Ecto neural progenitor cell (in vitro differentiated cells): ENCODE results near the gene JADE2.

Experiments
- DNase-seq: peaks from one replicate; pipeline ENCODE4 v3.0.0-alpha.2; 2018; ENCODE audit warnings: low spot score

Gene JADE2

GRCh38 chr5:134530301-134531077, 5.0 kb downstream of the JADE2 start:
- no peak for DNase-seq

GRCh38 chr5:134533115-134533815, 7.8 kb downstream of the JADE2 start:
- DNase-seq = no peak

- DNase-seq = no peak
Measured at GRCh38 chr5:134534058-134534725, 8.7 kb downstream of the JADE2 start.

- DNase-seq = no peak
Measured at GRCh38 chr5:134534726-134535110, 9.2 kb downstream of the JADE2 start.

GRCh38 chr5:134536876-134537275, 11.4 kb downstream of the JADE2 start:
- DNase-seq = no peak

- no peak for DNase-seq
Measured at GRCh38 chr5:134537297-134537696, 11.8 kb downstream of the JADE2 start.

GRCh38 chr5:134538296-134538695, 12.8 kb downstream of the JADE2 start:
- no peak for DNase-seq

- no peak for DNase-seq
Measured at GRCh38 chr5:134539732-134540131, 14.3 kb downstream of the JADE2 start.

- DNase-seq = no peak
Measured at GRCh38 chr5:134540747-134541733, 15.6 kb downstream of the JADE2 start.

GRCh38 chr5:134541736-134542376, 16.4 kb downstream of the JADE2 start:
- peak; percentile 91 for DNase-seq

GRCh38 chr5:134543820-134544614, 18.5 kb downstream of the JADE2 start:
- DNase-seq = no peak

- DNase-seq = no peak
Measured at GRCh38 chr5:134545070-134545868, 19.8 kb downstream of the JADE2 start.

GRCh38 chr5:134547066-134547465, 21.6 kb downstream of the JADE2 start:
- DNase-seq = no peak

GRCh38 chr5:134547579-134547978, 22.1 kb downstream of the JADE2 start:
- no peak for DNase-seq

- no peak for DNase-seq
Measured at GRCh38 chr5:134547999-134548658, 22.7 kb downstream of the JADE2 start.

GRCh38 chr5:134549714-134550113, 24.2 kb downstream of the JADE2 start:
- no peak for DNase-seq

- DNase-seq = no peak
Measured at GRCh38 chr5:134550271-134551214, 25.1 kb downstream of the JADE2 start.

- no peak for DNase-seq
Measured at GRCh38 chr5:134551901-134552300, 26.4 kb downstream of the JADE2 start.
